GM19238 (cell line): Measurements from ENCODE around the gene ATR.
"Not testable (repeated sequence)": the region's sequence is repeated elsewhere in the genome, so short reads cannot be mapped to it uniquely, and the experiment has no call there.

Source experiments
- DNase-seq: peaks from one replicate; pipeline ENCODE4 v3.0.0; 2011; ENCODE audit warnings: low spot score; ENCODE audit not compliant: insufficient read length

ATR gene

DNA sequence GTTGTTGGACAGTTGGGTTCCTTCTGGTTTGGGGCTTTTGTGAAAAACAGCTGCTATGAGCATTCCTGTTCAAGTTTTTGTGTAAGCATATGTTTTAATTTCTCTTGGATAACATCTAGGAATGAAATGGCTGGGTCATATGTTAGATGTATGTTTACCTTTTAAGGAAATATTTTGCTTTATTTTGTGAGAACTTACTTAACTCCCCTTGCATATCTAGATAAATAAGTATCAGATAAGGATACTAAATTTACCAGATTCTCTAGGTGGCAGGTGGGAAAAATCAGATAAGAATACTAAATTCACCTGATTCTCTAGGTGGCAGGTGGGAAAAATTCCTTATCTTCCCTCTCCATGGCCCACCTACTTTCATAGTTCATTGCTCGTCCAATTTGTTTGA lies 16.6 kb upstream of the ATR start:
- no peak for DNase-seq

DNA sequence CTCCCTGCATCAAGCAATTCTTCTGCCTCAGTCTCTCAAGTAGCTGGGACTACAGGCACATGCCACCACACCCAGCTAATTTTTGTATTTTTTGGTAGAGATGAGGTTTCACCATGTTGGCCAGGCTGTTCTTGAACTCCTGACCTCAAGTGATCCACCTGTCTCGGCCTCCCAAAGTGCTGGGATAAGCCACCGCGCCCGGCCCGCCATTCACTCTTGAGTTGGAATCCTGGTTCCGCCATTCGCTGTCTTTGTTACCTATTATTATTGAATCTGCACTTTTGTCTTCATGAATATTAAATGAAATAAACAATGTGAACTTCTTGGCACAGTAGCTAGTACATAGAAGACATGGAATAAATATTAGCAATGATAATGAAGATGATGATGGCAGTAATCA lies 13.7 kb upstream of the ATR start:
- not testable (repeated sequence) for DNase-seq

DNA sequence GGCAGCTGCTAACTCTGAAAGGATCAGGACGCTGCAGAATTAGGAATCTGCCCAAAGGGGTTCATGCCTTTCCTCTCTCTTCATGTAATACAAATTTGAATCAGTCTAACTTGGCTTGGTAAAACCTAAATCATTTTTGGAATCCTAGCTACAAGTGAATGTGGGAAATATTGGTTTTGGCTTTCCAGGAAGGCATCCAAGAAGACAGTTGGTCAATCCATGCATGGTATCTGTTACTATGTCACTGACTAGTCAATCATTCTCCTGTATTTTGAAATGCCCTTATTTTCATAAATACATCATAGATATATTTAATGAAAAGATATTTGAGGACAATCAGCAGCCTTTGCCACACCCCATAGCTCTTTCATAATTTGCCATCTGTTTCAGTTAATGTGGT lies 10.2 kb upstream of the ATR start:
- no peak for DNase-seq

DNA sequence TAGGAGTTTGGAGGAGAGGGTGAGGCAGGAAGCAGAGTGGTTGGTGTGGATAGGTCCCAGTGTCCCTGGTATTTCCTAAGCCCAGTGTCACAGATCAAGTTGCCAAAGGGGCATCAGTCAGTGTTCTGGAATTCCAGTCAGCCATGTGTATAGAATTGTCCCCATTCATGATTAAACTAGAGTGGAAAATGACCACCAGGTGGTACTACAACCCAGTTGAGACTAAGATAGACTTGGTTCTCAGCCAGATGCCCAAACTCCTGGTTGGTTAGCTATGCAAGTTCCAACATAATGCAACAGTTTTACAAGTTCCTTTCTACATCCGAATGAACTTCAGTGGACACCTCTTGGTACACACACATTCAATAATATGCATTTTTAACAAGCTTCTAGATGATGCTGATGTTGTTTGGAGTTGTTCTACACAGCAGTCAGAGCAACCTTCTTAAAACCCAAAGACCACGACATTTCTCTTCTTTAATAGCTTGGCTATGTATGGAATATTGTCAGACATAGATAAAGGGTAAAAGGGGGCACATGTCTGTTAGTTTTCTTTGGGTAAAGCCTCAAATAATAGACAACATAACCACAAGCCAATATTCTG lies 8.4 kb upstream of the ATR start:
- no peak for DNase-seq

DNA sequence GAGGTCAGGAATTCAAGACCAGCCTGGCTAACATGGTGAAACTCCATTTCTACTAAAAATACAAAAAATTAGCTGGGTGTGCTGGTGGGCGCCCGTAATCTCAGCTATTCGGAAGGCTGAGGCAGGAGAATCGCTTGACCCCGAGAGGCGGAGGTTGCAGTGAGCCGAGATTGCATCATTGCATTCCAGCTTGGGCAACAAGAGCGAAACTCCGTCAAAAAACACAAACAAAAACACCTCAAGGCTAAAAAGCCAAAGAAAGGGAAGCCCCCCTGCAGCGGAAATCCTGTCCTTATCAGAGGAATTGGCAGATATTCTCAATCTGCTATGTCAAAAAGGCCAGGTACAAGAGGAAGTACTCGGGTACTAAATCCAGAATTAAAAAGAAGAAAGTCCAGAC lies 2.5 kb upstream of the ATR start:
- DNase-seq, result not testable (repeated sequence)

DNA sequence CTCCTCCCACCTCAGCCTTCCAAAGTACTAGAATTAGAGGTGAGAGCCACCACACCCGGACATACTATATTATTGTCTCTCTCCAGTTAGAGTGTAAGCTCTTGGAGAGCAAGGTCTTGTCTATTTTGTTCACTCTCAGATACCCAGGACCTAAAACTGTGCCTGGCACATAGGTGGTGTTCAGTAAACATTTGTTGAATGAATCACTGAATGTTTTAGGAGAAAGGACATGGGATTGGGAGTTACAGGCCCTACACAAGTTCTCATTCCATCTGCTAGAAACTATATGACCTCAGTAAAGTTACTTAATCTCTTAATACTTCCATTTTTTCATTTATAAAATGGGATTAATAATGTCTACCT lies 1.5 kb upstream of the ATR start:
- no peak for DNase-seq

DNA sequence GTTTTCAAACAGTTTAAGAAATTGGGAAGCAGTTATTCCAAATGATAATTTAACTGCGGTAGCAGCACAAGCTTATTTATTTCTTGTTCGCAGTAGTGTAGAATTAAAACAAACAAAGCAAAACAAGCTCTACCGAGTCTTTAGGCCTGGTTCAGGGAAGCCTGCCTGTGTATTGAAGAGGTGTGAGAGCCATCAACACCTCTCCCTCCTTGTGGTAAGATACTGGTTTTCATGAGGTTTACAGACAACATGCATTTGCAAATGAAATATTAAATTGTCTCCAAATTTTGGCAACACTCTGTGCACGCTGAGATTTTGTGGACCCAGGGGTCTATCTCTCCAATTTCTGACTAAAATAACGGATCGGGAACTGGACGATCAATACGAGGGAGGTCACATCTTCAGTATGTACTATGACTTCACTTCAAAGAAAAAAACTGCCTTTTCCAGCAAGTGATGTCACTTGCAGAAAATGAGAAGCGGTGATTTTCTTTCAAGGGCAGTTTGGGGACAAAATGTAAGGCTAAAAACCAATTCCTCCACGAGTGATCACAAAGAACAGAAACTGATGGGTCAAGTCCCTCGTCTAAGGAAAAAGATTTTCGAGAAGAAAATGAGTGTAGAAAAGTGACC lies 721 bp downstream of the ATR start:
- no peak for DNase-seq

DNA sequence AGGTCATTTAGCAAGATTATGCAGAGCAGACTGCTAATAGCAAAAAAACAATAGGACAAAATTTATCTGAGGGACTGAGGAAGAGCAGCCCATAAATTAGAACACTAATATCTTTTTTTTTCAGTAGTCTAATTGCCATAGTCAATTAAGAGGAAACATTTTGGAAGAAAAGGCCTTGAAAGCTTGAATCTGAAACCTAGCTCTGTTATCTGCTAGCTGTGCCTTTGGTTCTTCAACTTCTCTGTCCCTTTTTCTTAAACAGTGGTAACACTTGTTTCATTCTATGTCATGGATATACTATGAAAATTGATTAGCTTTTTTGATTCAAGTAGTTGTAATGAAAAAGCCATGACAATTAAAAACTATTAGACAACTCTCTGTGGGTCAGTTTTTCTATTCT lies 1.7 kb downstream of the ATR start:
- no peak for DNase-seq

DNA sequence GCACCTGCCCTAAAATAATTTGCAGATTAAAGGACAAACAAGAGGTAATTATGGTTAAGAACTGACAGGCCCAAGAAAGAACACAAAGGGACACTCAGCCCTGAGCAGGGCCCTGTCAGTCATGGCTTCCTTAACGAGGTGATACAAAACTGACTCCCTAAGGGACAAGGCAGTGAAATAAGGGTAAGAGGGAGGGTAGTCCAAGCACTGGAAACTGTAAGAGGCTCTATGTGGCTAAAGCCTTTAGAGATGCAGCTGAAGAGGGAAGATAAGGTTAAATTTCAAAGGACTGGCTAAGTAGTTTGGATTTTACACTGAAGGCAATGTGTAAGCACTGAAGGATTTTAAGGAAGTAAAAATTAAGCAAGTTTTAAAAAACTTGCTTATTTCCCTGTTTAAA lies 3.9 kb downstream of the ATR start:
- no peak for DNase-seq

DNA sequence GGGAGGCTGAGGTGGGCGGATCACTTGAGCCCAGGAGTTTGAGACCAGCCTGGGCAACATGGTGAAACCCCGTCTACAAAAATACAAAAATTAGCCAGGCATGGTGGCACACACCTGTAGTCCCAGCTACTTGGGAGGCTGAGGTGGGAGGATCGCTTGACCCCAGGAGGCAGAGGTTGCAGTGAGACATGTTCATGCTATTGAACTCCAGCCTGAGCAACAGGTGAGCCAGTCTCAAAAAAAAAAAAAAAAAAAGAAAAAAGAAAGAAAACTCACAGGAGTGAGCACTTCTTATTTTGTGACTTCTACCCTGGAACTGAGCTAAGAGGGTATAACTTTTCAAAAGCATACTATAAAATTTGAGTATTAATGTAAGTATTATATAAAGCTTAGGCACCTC lies 4.3 kb downstream of the ATR start:
- not testable (repeated sequence) for DNase-seq

DNA sequence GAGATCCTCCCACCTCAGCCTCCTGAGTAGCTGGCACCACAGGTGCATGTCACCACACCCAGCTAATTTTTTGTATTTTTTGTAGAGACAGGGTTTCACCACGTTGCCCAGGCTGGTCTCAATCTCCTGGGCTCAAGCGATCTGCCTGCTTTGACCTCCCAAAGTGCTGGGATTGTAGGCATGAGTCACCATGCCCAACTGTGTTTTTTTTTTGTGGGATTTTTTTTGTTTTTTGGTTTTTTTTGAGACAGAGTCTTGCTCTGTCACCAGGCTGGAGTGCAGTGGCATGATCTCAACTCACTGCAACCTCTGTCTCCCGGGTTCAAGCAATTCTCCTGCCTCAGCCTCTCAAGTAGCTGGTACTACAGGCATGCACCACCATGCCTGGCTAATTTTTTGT lies 9.1 kb downstream of the ATR start:
- DNase-seq, result not testable (repeated sequence)

DNA sequence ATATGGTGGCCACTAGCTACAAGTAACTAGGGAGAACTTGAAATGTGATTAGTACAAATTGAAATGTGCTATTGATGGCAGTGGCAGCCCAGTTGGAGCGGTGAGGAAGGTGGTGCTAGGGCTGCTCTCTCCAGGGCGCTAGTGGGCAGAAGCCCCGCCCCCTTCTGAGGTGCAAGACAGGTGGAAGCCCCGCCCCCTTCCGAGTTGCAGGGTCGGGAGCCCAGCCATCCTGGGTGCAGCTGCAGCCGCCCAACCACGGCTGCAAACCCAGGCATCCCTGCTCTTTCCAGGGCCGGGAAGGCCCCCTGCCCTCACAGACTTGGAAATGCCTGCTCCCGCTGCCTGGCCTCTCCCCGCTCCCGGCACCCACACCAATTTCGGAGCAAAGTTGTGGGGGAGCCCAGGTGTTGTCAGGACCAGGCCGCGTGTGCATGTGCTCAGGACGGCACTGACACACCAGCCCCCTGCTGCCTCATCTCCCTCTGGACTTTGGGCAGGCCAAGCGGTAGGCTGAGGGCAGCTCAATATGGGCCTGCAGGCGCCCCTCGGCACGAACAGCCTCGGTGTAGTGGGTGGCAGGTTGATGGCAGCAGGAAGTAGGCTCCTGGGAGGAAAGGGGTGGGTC lies 10.0 kb downstream of the ATR start:
- no peak for DNase-seq

DNA sequence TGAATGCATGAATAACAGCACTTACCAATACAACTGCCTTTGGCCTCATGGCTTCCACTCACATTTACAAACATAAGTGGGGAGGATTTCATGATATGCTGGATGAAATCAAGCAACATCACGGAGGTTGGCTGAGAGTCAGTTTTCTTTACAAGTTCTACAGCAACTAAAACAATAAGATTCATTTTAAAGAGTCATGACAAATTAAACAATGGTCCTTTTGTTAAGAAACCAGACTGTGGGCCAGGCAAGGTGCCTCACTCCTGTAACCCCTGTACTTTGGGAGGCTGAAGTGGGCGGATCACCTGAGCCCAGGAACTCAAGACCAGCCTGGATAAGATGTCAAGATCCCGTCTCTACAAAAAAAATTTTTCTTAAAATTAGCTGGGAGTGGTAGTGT lies 12.4 kb downstream of the ATR start:
- DNase-seq, result no peak

DNA sequence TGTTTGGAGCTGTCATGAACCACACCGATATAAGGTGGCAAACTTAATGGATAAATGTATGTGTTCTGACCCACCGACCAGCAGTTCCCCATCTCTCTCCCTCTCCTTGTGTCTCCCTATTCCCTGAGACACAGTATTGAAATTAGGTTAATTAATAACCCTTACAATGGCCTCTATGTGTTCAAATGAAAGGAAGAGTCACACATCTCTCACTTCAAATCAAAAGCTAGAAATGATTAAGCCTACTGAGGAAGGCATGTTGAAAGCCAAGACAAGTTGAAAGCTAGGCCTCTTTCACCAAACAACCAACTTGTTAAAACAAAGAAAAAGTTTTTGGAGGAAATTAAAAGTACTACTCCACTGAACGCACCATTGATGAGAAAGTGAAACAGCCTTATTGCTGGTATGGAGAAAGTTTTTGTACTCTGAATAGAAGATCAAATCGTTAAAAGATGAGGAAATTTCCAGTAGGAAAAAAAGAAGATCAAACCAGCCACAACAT lies 15.0 kb downstream of the ATR start:
- DNase-seq, result no peak

DNA sequence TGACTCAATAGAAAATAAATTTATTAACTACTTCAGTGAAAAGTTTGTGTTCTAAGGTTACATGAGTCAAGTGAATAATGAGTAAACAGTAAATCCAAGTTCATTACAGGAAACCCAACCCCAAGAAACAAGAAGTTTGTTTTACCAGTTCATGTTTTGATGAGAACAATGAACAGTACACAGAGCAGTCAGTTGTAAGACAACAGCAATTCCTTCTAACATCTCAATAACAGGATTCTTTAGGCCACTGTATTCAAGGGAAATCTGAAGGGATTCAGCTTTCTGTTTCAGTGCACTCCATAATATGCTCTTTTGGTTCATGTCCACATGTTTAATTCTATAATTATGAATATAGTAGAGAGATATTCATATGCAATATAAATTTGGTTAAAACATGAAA lies 18.4 kb downstream of the ATR start:
- no peak for DNase-seq

DNA sequence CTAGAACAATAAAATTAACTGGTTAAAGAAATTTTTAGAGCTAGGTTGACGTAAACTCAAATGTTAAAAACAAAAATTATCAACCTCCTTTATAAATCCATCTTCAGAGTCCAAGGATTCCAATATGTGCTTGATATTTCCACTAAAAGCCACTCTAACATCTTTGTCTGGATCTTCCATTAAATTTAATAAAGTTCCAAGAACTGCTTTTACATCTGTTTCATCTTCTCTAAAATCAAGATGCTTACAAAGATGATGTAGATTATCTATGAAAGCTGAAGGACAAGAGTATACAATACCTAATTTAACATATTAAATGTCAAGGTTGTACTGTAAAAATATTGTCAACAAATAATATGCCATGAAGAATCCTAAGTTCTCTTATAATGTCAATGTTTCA lies 24.8 kb downstream of the ATR start:
- DNase-seq, result no peak

DNA sequence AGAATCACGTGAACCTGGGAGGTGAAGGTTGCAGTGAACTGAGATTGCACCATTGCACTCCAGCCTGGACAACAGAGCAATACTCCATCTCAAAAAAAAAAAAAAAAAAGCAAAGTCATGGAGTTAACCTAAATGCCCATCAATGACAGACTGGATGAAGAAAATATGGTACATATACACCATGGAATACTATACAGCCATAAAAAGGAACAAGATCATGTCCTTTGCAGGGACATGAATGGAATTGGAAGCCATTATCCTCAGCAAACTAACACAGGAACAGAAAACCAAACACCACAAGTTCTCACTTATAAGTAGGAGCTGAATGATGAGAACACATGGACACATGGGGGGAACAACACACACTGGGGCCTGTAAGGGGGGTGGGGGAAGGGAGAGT lies 26.0 kb downstream of the ATR start:
- DNase-seq, result not testable (repeated sequence)

DNA sequence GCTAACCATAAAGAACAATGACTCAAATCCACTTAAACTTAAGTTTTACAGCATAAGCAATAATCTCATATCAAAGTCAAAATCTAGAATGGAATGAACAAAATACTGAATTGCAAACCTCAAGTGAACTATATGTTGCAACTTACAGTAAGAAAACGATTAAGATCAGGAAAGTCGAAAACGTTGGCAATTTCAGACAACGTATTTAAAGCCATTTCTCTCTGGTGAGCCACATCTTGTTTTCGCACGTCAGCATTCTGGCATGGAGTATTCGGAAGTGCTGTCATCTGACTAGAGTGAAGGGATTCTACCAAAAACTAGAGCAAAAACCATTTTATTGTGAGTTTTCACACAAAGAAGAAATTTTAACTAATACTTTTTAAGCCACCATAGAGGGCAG lies 28.5 kb downstream of the ATR start:
- DNase-seq, result no peak

DNA sequence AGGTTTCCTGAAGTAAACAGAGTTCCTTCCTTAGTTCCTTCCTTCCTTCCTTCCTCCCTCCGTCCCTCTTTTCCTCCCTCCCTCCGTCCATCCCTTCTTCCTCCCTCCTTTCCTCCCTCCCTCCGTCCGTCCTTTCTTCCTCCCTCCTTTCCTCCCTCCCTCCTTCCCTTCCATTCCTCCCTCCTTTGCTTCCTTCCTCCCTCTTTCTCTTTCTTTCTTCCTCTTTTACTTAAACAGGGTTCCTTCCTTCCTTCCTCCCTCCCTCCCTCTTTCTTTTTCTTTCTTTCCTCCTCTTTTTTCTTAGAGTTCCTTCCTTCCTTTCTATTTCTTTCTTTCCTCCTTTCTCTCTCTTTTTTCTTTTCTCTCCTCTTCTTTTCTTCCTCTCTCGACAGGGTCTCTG lies 35.2 kb downstream of the ATR start:
- no peak for DNase-seq

DNA sequence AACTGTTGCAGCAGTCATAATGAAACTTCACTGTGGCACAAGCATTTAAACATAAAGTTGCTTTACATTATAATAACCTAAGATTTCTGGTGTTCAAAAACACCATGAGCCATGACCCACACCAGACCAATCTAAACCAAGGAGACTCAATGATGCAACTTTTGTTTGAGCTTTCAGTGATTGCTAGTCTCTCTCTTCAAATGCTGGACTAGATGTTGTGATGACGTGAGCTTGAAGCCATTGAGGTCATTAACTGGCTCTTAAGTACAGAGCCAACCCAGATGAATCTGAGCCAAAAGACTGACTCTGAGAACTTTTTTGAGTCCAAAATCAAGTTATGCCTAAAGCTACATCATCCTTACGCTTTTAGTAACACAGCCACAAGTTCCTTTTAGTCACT lies 36.5 kb downstream of the ATR start:
- no peak for DNase-seq

DNA sequence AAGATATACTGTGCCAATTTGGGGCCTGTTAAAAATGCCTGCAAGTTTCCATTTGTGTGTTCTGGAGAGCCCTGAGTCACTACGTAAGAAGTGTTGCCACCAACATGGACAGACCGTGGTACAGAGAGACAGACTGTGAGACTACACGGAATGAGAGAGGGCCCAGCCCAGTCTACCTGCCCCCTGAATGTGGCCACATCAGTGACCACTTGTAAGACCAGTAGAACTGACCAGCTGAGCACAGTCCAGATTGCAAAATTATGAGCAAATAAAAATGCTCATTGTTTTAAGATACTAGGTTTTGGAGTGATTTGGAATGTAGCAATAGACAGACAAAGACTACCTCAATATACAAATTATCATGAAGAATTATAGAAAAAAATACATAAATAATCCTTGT lies 42.0 kb downstream of the ATR start:
- no peak for DNase-seq

DNA sequence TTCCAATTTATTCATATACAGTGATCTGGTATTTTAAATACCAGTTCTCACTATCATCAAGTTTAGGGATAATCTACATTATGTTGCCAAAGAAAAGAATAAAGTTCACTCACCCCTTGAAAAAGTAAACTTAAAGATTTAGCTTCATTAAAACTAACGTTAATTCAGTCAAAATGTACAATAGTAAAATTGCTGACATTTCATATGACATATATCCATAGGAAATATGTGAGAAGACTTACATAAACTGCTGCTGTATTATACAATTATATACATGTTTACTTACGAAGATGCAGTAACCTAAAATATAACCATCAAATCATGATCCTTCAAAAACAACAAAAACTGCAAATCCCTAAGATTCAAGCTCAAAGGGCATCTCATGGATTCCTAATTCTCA lies 44.0 kb downstream of the ATR start:
- DNase-seq, result no peak

DNA sequence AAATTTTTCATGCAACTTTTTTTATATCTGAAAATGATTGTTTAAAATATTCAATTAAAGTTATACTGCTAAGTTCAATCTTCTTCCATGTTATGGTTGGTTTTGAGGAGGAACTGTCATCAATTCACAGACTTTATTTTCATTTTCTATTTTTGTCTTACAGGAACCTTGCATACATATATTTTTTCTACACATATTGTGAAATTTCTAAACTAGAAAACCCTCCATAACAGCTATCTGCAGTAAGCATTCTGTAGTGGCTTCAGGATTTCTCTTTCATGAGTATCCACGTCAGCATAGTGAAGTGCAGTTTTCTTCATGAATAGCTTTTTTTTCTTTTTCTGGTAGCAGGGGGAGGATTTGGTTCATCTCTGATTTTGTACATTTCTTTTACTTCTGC lies 48.2 kb downstream of the ATR start:
- DNase-seq, result no peak
